OCI-LY1 (cell line): ENCODE data around the gene MC1R.
A peak's percentile ranks its signal among the peaks of the same experiment; 100 is the strongest.

Experiments used
- H2AFZ ChIP-seq: fragments of 200-600 bp; sonication (generic), shearing (Covaris generic); 2 replicates; pipeline ENCODE4 v1.6.0; 2014; ENCODE audit warnings: antibody characterized with exemption, mild to moderate bottlenecking, low read length
- H3F3A ChIP-seq: fragments of 200-600 bp; sonication (generic), shearing (Covaris generic); 2 replicates; pipeline ENCODE4 v1.6.0; 2014; ENCODE audit warnings: mild to moderate bottlenecking, antibody characterized with exemption, low read length, moderate library complexity; ENCODE audit not compliant: insufficient read depth
- H3K27ac ChIP-seq: fragments of 200-600 bp; sonication (generic); 2 replicates; pipeline ENCODE4 v1.5.1; 2014; ENCODE audit warnings: low read length, mixed run types, mild to moderate bottlenecking, low read depth; ENCODE audit not compliant: poor library complexity, severe bottlenecking
- H3K27me3 ChIP-seq: fragments of 200-600 bp; sonication (generic); 2 replicates; pipeline ENCODE4 v1.6.0; 2014; ENCODE audit warnings: antibody characterized with exemption, mild to moderate bottlenecking, low read length, moderate library complexity; ENCODE audit not compliant: insufficient read depth
- H3K36me3 ChIP-seq: fragments of 200-600 bp; sonication (generic); 2 replicates; pipeline ENCODE4 v1.6.1; 2014; ENCODE audit warnings: mild to moderate bottlenecking, antibody characterized with exemption, low read length, moderate library complexity, mixed read lengths; ENCODE audit not compliant: insufficient read depth
- H3K4me1 ChIP-seq: fragments of 200-600 bp; sonication (generic); 2 replicates; pipeline ENCODE4 v1.5.1; 2014; ENCODE audit warnings: mild to moderate bottlenecking, low read length, moderate library complexity; ENCODE audit not compliant: insufficient read depth, severe bottlenecking
- H3K4me2 ChIP-seq: fragments of 200-600 bp; sonication (generic), shearing (Covaris generic); 2 replicates; pipeline ENCODE4 v1.6.1; 2014; ENCODE audit warnings: low read length
- H3K4me3 ChIP-seq: fragments of 200-600 bp; sonication (generic); 2 replicates; pipeline ENCODE4 v1.5.1; 2014; ENCODE audit warnings: low read length, low read depth, mild to moderate bottlenecking, mixed read lengths; ENCODE audit not compliant: poor library complexity, severe bottlenecking
- H3K79me2 ChIP-seq: fragments of 200-600 bp; shearing (Covaris generic); 2 replicates; pipeline ENCODE4 v1.6.1; 2016; ENCODE audit warnings: mixed run types, low read length, mixed read lengths; ENCODE audit not compliant: insufficient read depth
- H3K9ac ChIP-seq: fragments of 200-600 bp; sonication (generic), shearing (Covaris generic); 2 replicates; pipeline ENCODE4 v1.6.1; 2014; ENCODE audit warnings: mild to moderate bottlenecking, low read length, mixed read lengths
- H3K9me2 ChIP-seq: fragments of 200-600 bp; sonication (generic), shearing (Covaris generic); 2 replicates; pipeline ENCODE4 v1.6.1; 2014; ENCODE audit warnings: low read depth, mild to moderate bottlenecking, low read length, mixed read lengths
- H3K9me3 ChIP-seq: fragments of 200-600 bp; shearing (Covaris generic); 2 replicates; pipeline ENCODE4 v1.6.1; 2014; ENCODE audit warnings: low read length, mixed read lengths
- H4K20me1 ChIP-seq: fragments of 200-600 bp; sonication (generic), shearing (Covaris generic); 2 replicates; pipeline ENCODE4 v1.6.0; 2016; ENCODE audit warnings: mild to moderate bottlenecking, low read length; ENCODE audit not compliant: insufficient read depth
- CTCF ChIP-seq: fragments of 200-600 bp; sonication (generic), shearing (Covaris generic); IDR thresholded peaks from 2 replicates; pipeline ENCODE4 v1.5.1; 2017; ENCODE audit warnings: mild to moderate bottlenecking, antibody characterized with exemption, low read length, moderate library complexity, mixed read lengths
- EZH2 ChIP-seq: fragments of 200-600 bp; sonication (generic), shearing (Covaris generic); IDR thresholded peaks from 2 replicates; pipeline ENCODE4 v1.8.0; 2017; ENCODE audit warnings: borderline replicate concordance, mixed run types, mild to moderate bottlenecking, antibody characterized with exemption, low read length, moderate library complexity, mixed read lengths

MC1R gene

GRCh38 chr16:89917773-89918452 is 749 bp upstream of the MC1R start:
- H3K9ac ChIP-seq, result peak overlapping the region; percentile 64
- peak overlapping the region; percentile 56 for H3K4me3 ChIP-seq
- no peaks in the 10 kb centered on the region for H4K20me1 ChIP-seq
- no peak overlapping the region for H2AFZ ChIP-seq
- no peaks in the 10 kb centered on the region for H3F3A ChIP-seq
- H3K27ac ChIP-seq, result peak overlapping the region; percentile 86
- no peaks in the 10 kb centered on the region for H3K9me2 ChIP-seq
- peak overlapping the region; percentile 83 for H3K4me2 ChIP-seq
- H3K9me3 ChIP-seq, result no peaks in the 10 kb centered on the region
- no peaks in the 10 kb centered on the region for H3K27me3 ChIP-seq
- no peaks in the 10 kb centered on the region for H3K79me2 ChIP-seq
- H3K4me1 ChIP-seq, result peaks cover 34% of the 10 kb centered on the region
- TF ChIP-seq EZH2 (no peak), CTCF (no peak)
- peaks cover 9% of the 10 kb centered on the region; the same call in 1 of the 2 replicates for H3K36me3 ChIP-seq

GRCh38 chr16:89919535-89920406 is 1.1 kb downstream of the MC1R start:
- H3F3A ChIP-seq, result no peaks in the 10 kb centered on the region
- no peak overlapping the region for H3K9ac ChIP-seq
- H3K9me2 ChIP-seq, result no peaks in the 10 kb centered on the region
- H2AFZ ChIP-seq, result no peak overlapping the region
- H3K27me3 ChIP-seq, result no peaks in the 10 kb centered on the region
- TF ChIP-seq CTCF (no peak), EZH2 (no peak)
- H3K4me1 ChIP-seq, result peaks cover 49% of the 10 kb centered on the region
- no peaks in the 10 kb centered on the region for H3K36me3 ChIP-seq
- no peaks in the 10 kb centered on the region for H3K9me3 ChIP-seq
- no peak overlapping the region for H3K27ac ChIP-seq
- H3K4me2 ChIP-seq, result no peak overlapping the region
- no peaks in the 10 kb centered on the region for H4K20me1 ChIP-seq
- H3K79me2 ChIP-seq, result no peaks in the 10 kb centered on the region
- no peak overlapping the region for H3K4me3 ChIP-seq

- no peaks in the 10 kb centered on the region for H3K9me2 ChIP-seq
- no peaks in the 10 kb centered on the region for H3K27me3 ChIP-seq
- H3F3A ChIP-seq, result no peaks in the 10 kb centered on the region
- H4K20me1 ChIP-seq, result no peaks in the 10 kb centered on the region
- H3K9ac ChIP-seq, result no peak overlapping the region
- H3K4me1 ChIP-seq, result peaks cover 53% of the 10 kb centered on the region
- H3K79me2 ChIP-seq, result no peaks in the 10 kb centered on the region
- H3K9me3 ChIP-seq, result no peaks in the 10 kb centered on the region
- H2AFZ ChIP-seq, result no peak overlapping the region
- H3K27ac ChIP-seq, result no peak overlapping the region
- H3K4me3 ChIP-seq, result no peak overlapping the region
- TF ChIP-seq EZH2 (no peak), CTCF (no peak; the same call in 1 of the 2 replicates)
- no peak overlapping the region for H3K4me2 ChIP-seq
- H3K36me3 ChIP-seq, result no peaks in the 10 kb centered on the region
Measured at GRCh38 chr16:89920723-89921122, 2.1 kb downstream of the MC1R start.
